HG03097 (cell line): ENCODE measurements around the gene KIR2DL3.
"Not testable (repeated sequence)": the region's sequence is repeated elsewhere in the genome, so short reads cannot be mapped to it uniquely, and the experiment has no call there.

Experiments used
- ATAC-seq: cut with Tn5 transposase; IDR thresholded peaks from one replicate; pipeline ENCODE4 v1.9.1; 2021; ENCODE audit not compliant: unreplicated experiment, low FRiP score

Gene KIR2DL3

DNA sequence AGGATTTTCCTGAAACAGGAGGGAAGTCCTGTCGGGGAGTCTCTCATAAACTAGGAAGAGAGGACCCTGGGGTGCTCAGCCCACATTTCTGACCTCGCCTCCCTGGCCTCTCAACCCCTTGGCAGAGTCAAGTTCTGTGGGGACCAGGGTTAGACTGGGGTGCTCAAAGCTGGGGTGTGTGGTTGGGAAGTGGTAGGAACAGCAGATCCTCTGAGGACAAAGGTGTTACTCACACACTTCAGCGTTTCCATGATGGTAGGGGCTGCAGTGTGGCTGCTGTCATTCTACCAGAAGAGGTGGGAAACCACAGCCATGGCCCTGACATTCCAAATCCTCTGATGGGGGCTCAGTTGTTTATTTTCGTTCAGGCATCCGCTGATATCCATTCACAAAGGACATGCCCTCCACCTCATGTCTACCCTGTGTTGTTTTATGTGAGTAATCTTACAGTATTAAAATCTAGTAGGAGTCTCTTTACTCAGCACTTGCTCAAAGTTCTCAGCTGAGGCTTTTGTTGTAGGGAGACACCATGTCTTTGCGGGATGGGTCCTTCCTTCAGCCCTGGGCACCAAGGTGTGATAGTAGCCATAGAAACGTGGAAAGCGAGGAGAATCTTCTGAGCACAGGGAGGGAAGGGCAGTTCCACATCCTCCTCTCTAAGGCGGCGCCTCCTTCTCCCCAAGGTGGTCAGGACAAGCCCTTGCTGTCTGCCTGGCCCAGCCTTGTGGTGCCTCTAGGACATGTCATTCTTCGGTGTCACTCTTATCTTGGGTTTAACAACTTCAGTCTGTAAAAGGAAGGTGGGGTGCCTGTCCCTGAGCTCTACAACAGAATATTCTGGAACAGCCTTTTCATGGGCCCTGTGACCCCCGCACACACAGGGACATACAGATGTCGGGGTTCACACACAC lies 1.5 kb downstream of the KIR2DL3 start:
- no peak for ATAC-seq

GRCh38 chr19:54741950-54742349 lies 3.6 kb downstream of the KIR2DL3 start:
- ATAC-seq: not testable (repeated sequence)

DNA sequence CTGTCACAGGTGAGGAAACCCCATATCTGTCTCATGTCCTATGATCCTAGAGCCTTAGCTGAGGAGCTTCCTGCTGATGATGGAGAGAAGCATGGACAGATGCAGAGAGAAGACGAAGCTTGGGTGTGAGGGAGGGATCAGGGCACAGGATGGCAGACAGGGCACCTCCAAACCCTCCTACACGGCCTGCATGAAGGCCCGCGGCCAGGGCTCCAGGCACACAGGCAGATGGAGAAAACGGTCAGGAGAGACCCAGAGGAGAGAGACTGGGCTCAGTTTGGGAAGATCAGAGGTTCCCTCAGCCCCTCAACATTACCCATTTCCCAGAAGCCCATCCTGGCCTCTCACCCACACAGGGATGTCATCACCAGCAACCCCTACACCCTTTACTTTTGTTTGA lies 5.8 kb downstream of the KIR2DL3 start:
- ATAC-seq: not testable (repeated sequence)

GRCh38 chr19:54747614-54748322 lies 9.5 kb downstream of the KIR2DL3 start:
- ATAC-seq: not testable (repeated sequence)

GRCh38 chr19:54750276-54750675 lies 12.0 kb downstream of the KIR2DL3 start:
- ATAC-seq: not testable (repeated sequence)

- ATAC-seq: not testable (repeated sequence)
Observed at GRCh38 chr19:54756204-54757110, 18.1 kb downstream of the KIR2DL3 start.

DNA sequence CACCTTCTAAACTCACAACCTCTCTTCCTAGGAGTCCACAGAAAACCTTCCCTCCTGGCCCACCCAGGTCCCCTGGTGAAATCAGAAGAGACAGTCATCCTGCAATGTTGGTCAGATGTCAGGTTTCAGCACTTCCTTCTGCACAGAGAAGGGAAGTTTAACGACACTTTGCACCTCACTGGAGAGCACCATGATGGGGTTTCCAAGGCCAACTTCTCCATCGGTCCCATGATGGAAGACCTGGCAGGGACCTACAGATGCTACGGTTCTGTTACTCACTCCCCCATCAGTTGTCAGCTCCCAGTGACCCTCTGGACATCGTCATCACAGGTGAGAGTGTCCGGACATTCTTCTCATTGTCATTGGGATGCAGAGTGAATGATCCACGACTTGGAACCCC lies 20.3 kb downstream of the KIR2DL3 start:
- ATAC-seq: not testable (repeated sequence)

GRCh38 chr19:54764219-54764618 lies 25.9 kb downstream of the KIR2DL3 start:
- ATAC-seq: not testable (repeated sequence)

DNA sequence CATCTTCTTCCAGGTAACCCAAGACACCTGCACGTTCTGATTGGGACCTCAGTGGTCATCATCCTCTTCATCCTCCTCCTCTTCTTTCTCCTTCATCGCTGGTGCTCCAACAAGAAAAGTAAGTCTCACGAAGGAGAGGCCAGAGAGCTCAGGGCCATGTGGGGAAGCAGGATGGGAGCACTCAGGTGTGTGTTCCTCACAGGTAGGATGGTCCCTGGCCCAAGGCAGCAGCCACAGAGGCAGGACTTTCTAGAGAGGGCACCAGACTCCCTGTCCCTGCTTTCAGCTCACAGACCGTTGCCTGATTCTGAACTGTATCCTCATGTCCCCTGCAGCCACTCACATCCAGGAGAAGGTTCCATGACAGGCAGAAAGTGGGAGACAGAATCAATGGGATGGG lies 28.2 kb downstream of the KIR2DL3 start:
- not testable (repeated sequence) for ATAC-seq

GRCh38 chr19:54769646-54770045 lies 31.3 kb downstream of the KIR2DL3 start, which contains the start of gene KIR2DL1:
Gene KIR2DL1 (plus strand): TSS chr19:54769793. CDS start chr19:54769851, 58 bp downstream.
- ATAC-seq: not testable (repeated sequence)

- not testable (repeated sequence) for ATAC-seq
Observed at GRCh38 chr19:54770511-54770910, 32.2 kb downstream of the KIR2DL3 start.

DNA sequence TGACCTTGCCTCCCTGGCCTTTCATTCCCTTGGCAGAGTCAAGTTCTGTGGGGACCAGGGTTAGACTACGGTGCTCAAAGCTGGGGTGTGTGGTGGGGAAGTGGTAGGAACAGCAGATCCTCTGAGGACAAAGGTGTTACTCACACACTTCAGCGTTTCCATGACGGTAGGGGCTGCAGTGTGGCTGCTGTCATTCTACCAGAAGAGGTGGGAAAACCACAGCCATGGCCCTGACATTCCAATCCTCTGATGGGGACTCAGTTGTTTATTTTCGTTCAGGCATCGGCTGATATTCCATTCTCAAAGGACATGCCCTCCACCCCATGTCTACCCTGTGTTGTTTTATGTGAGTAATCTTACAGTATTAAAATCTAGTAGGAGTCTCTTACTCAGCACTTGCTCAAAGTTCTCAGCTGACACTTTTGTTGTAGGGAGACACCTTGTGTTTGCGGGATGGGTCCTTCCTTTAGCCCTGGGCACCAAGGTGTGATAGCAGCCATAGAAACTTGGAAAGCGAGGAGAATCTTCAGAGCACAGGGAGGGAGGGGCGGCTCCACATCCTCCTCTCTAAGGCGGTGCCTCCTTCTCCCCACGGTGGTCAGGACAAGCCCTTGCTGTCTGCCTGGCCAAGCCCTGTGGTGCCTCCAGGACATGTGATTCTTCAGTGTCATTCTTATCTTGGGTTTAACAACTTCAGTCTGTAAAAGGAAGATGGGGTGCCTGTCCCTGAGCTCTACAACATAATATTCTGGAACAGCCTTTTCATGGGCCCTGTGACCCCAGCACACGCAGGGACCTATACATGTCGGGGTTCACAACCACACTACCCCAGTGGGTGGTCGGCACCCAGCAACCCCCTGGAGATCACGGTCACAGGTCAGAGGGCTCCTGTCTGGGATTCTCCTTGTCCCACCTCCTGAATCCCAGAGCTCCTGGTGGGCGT lies 33.0 kb downstream of the KIR2DL3 start:
- not testable (repeated sequence) for ATAC-seq

- not testable (repeated sequence) for ATAC-seq
Observed at GRCh38 chr19:54772666-54773065, 34.4 kb downstream of the KIR2DL3 start.

- ATAC-seq: not testable (repeated sequence)
Observed at GRCh38 chr19:54775095-54775815, 36.9 kb downstream of the KIR2DL3 start.

- not testable (repeated sequence) for ATAC-seq
Observed at GRCh38 chr19:54775830-54776229, 37.5 kb downstream of the KIR2DL3 start.

GRCh38 chr19:54777851-54778250 lies 39.5 kb downstream of the KIR2DL3 start:
- ATAC-seq: not testable (repeated sequence)

GRCh38 chr19:54778896-54779295 lies 40.6 kb downstream of the KIR2DL3 start:
- ATAC-seq: not testable (repeated sequence)

DNA sequence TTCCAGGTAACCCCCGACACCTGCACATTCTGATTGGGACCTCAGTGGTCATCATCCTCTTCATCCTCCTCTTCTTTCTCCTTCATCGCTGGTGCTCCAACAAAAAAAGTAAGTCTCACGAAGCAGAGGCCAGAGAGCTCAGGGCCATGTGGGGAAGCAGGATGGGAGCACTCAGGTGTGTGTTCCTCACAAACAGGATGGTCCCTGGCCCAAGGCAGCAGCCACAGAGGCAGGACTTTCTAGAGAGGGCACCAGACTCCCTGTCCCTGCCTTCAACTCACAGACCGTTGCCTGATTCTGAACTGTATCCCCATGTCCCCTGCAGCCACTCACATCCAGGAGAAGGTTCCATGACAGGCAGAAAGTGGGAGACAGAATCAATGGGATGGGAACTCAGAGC lies 44.6 kb downstream of the KIR2DL3 start:
- ATAC-seq: not testable (repeated sequence)
